ENCODE data around the gene PDXP.

- TF ChIP-seq CTCF (CRISPR knock-in tag; IDR thresholded peaks at IDR 0.05) (no peak), ETV6 (CRISPR knock-in tag; conservative IDR thresholded peaks at IDR 0.05) (no peak), KDM4B (CRISPR knock-in tag; IDR thresholded peaks at IDR 0.05) (no peak), ZFP91 (CRISPR knock-in tag; IDR thresholded peaks at IDR 0.05; ENCODE audit: borderline replicate concordance) (no peak), KDM1A (CRISPR knock-in tag; IDR thresholded peaks at IDR 0.05) (no peak), SALL1 (CRISPR knock-in tag; IDR thresholded peaks at IDR 0.05) (no peak), GLMP (CRISPR knock-in tag; IDR thresholded peaks at IDR 0.05; ENCODE audit: borderline replicate concordance) (no peak), ZNF337 (CRISPR knock-in tag; IDR thresholded peaks at IDR 0.05; ENCODE audit: borderline replicate concordance, low read depth) (no peak), SETDB1 (CRISPR knock-in tag; IDR thresholded peaks at IDR 0.05; ENCODE audit: borderline replicate concordance) (no peak), ATF6 (CRISPR knock-in tag; conservative IDR thresholded peaks at IDR 0.05) (no peak)
Observed at GRCh38 chr22:37679670-37680069, 21.1 kb downstream of the PDXP start.

Data from HepG2 (cell line).